Measurements from ENCODE around the gene RETREG1.

RETREG1 gene

GRCh38 chr5:16588434-16589214 is 28.2 kb downstream of the RETREG1 start:
- no peak for DNase-seq (ENCODE audit: low spot score)
- no peak for TF ChIP-seq CTCF (IDR thresholded peaks at IDR 0.05; ENCODE audit: extremely low read depth, insufficient read depth, missing control alignments)
- in situ Hi-C loops (cut with MboI; ENCODE audit: low pct_unique_long_range_greater_than_20kb, low sequenced_read_pairs, unreplicated experiment), result no loop called here

GRCh38 chr5:16586556-16586955 is 30.2 kb downstream of the RETREG1 start:
- no peak for TF ChIP-seq CTCF (IDR thresholded peaks at IDR 0.05; ENCODE audit: extremely low read depth, insufficient read depth, missing control alignments)
- DNase-seq (ENCODE audit: low spot score), result no peak
- in situ Hi-C loops (cut with MboI; ENCODE audit: low pct_unique_long_range_greater_than_20kb, low sequenced_read_pairs, unreplicated experiment), result no loop called here

GRCh38 chr5:16585041-16585667 is 31.6 kb downstream of the RETREG1 start:
- in situ Hi-C loops (cut with MboI; ENCODE audit: low pct_unique_long_range_greater_than_20kb, low sequenced_read_pairs, unreplicated experiment), result no loop called here

GRCh38 chr5:16582081-16582480 is 34.7 kb downstream of the RETREG1 start:
- in situ Hi-C loops (cut with MboI; ENCODE audit: low pct_unique_long_range_greater_than_20kb, low sequenced_read_pairs, unreplicated experiment), result no loop called here
- TF ChIP-seq CTCF (IDR thresholded peaks at IDR 0.05; ENCODE audit: extremely low read depth, insufficient read depth, missing control alignments), result no peak
- DNase-seq (ENCODE audit: low spot score), result no peak

More at GRCh38 chr5:16585041-16585667, 31.6 kb downstream of the RETREG1 start:
- no peak for DNase-seq (ENCODE audit: low spot score)
- peak; percentile 52 for TF ChIP-seq CTCF (IDR thresholded peaks at IDR 0.05; ENCODE audit: extremely low read depth, insufficient read depth, missing control alignments)

GRCh38 chr5:16580382-16580781 is 36.4 kb downstream of the RETREG1 start:
- TF ChIP-seq CTCF (IDR thresholded peaks at IDR 0.05; ENCODE audit: extremely low read depth, insufficient read depth, missing control alignments), result no peak
- DNase-seq (ENCODE audit: low spot score), result no peak
- in situ Hi-C loops (cut with MboI; ENCODE audit: low pct_unique_long_range_greater_than_20kb, low sequenced_read_pairs, unreplicated experiment), result no loop called here

GRCh38 chr5:16579142-16579847 is 37.5 kb downstream of the RETREG1 start:
- DNase-seq (ENCODE audit: low spot score), result no peak
- in situ Hi-C loops (cut with MboI; ENCODE audit: low pct_unique_long_range_greater_than_20kb, low sequenced_read_pairs, unreplicated experiment), result no loop called here
- TF ChIP-seq CTCF (IDR thresholded peaks at IDR 0.05; ENCODE audit: extremely low read depth, insufficient read depth, missing control alignments), result no peak
